Gastrocnemius medialis (tissue), 4 donors: ENCODE results near the gene TEKT5.

Experiments used
- POLR2A ChIP-seq, 2 donors: fragments of 450-650 bp; IDR thresholded peaks; one replicate each; pipeline ENCODE4 v1.6.1; 2017; ENCODE audit warnings: antibody characterized with exemption in 2 of 2, mild to moderate bottlenecking in 2 of 2, moderate library complexity in 2 of 2
- TF ChIP-seq, protein P1 (sequence below), 5 experiments: fragments of 450-650 bp in 3 of 5; fragments of 200-600 bp in 2 of 5; sonication (generic) in 2 of 5; IDR thresholded peaks in 4 of 5; conservative IDR thresholded peaks in 1 of 5; 1 replicate in 4 of 5; 2 replicates in 1 of 5; pipeline ENCODE4 v1.5.1; 2016 to 2019; ENCODE audit warnings: antibody characterized with exemption in 5 of 5, mild to moderate bottlenecking in 3 of 5, moderate library complexity in 3 of 5

DNA sequence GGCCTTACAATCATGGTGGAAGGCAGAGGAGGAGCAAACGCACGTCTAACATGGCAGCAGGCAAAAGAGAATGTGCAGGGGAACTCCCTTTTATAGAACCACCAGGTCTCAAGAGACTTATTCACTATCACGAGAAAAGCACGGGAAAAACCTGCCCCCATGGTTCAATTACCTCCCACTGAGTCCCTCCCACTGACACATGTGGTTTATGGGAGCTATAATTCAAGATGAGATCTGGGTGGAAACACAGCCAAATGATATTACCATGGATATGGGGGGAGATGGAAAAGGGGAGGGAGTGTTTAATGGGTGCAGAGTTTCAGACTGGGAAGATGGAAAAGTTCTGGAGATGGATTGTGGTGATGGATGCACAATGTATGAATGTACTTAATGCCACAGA is 23.0 kb downstream of the TEKT5 start:
- TF ChIP-seq, protein P1, sequence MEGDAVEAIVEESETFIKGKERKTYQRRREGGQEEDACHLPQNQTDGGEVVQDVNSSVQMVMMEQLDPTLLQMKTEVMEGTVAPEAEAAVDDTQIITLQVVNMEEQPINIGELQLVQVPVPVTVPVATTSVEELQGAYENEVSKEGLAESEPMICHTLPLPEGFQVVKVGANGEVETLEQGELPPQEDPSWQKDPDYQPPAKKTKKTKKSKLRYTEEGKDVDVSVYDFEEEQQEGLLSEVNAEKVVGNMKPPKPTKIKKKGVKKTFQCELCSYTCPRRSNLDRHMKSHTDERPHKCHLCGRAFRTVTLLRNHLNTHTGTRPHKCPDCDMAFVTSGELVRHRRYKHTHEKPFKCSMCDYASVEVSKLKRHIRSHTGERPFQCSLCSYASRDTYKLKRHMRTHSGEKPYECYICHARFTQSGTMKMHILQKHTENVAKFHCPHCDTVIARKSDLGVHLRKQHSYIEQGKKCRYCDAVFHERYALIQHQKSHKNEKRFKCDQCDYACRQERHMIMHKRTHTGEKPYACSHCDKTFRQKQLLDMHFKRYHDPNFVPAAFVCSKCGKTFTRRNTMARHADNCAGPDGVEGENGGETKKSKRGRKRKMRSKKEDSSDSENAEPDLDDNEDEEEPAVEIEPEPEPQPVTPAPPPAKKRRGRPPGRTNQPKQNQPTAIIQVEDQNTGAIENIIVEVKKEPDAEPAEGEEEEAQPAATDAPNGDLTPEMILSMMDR (IDR thresholded peaks at IDR 0.05 in 4 of 5, conservative IDR thresholded peaks at IDR 0.05 in 1 of 5), result no peak
- no peak for TF ChIP-seq POLR2A (IDR thresholded peaks at IDR 0.05)
